AG09309 (cell line): ENCODE data around the gene CNTNAP2.
"Not testable (repeated sequence)": the region's sequence is repeated elsewhere in the genome, so short reads cannot be mapped to it uniquely, and the experiment has no call there.

ENCODE experiments used
- DNase-seq: peaks from one replicate; pipeline ENCODE4 v3.0.0-alpha.2; 2010; ENCODE audit warnings: low read depth
- H3K4me3 ChIP-seq: 2 replicates; pipeline ENCODE4 v1.5.1; 2011; ENCODE audit warnings: mild to moderate bottlenecking, low read depth, low read length, moderate library complexity; ENCODE audit not compliant: control insufficient read depth
- CTCF ChIP-seq: IDR thresholded peaks from 2 replicates; pipeline ENCODE4 v1.5.1; 2011; ENCODE audit warnings: mild to moderate bottlenecking, low read depth, low read length, inconsistent platforms; ENCODE audit not compliant: insufficient read depth, control insufficient read depth; ENCODE audit errors: missing control alignments

CNTNAP2 gene

GRCh38 chr7:148325208-148325607, 2208.6 kb downstream of the CNTNAP2 start:
- TF ChIP-seq CTCF = no peak
- DNase-seq = no peak
- no peak overlapping the region for H3K4me3 ChIP-seq

- no peak for TF ChIP-seq CTCF
- H3K4me3 ChIP-seq = no peak overlapping the region
- no peak for DNase-seq
Measured at GRCh38 chr7:148327379-148327778, 2210.8 kb downstream of the CNTNAP2 start.

- no peak for DNase-seq
- H3K4me3 ChIP-seq = no peak overlapping the region
- TF ChIP-seq CTCF = no peak
Measured at GRCh38 chr7:148328906-148329305, 2212.3 kb downstream of the CNTNAP2 start.

GRCh38 chr7:148330124-148330818, 2213.7 kb downstream of the CNTNAP2 start:
- no peak for TF ChIP-seq CTCF
- DNase-seq = no peak
- no peak overlapping the region for H3K4me3 ChIP-seq

- TF ChIP-seq CTCF = no peak
- H3K4me3 ChIP-seq = no peak overlapping the region
- DNase-seq = no peak
Measured at GRCh38 chr7:148330822-148331221, 2214.2 kb downstream of the CNTNAP2 start.

- not testable (repeated sequence) for DNase-seq, H3K4me3 ChIP-seq
Measured at GRCh38 chr7:148331456-148331855, 2214.9 kb downstream of the CNTNAP2 start.

- no peak for TF ChIP-seq CTCF
- H3K4me3 ChIP-seq = no peak overlapping the region
- no peak for DNase-seq
Measured at GRCh38 chr7:148332191-148333186, 2215.9 kb downstream of the CNTNAP2 start.
